Kidney capillary endothelial cell (primary cell): ENCODE data around the gene TRIM32.

Experiments used
- DNase-seq: peaks from one replicate; pipeline ENCODE4 v3.0.0-alpha.2; 2018; ENCODE audit warnings: low spot score

The TRIM32 gene, protein sequence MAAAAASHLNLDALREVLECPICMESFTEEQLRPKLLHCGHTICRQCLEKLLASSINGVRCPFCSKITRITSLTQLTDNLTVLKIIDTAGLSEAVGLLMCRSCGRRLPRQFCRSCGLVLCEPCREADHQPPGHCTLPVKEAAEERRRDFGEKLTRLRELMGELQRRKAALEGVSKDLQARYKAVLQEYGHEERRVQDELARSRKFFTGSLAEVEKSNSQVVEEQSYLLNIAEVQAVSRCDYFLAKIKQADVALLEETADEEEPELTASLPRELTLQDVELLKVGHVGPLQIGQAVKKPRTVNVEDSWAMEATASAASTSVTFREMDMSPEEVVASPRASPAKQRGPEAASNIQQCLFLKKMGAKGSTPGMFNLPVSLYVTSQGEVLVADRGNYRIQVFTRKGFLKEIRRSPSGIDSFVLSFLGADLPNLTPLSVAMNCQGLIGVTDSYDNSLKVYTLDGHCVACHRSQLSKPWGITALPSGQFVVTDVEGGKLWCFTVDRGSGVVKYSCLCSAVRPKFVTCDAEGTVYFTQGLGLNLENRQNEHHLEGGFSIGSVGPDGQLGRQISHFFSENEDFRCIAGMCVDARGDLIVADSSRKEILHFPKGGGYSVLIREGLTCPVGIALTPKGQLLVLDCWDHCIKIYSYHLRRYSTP

DNA sequence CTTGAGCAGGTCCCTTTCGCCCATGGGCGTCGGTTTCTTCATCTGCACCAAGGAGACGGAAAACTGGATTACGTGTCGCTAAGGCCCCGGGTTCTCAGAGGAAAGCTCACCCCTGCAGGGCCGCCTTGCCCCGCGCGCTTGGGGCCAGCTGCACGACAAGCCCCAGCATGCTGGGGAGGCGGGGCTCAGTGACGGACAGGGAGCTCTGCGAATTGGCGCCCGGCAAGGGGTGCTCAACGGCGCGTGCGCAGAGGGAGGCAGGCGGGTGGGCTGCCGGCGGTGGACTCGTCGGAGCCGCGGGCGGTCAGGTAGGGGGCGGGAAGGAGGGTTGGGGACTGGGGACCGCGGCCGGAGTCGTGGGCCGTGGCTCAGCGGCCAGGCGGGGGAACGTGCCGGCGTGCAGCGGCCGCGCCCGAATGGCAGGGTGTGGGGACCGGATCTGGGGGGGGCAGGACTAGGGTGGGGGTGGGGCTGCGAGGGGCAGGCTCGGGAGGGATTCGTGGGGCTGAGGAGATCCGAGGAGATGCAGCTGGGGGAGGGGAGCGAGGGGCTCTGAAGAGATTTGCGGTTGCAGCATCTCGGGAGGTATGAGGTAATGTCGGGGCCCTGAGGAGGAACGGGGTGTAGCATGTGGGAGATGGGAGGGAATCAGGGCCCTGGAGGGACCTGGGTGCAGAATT, at the start of gene TRIM32:
TRIM32 (plus strand) TSS at position 232 of the 680 bp plus-strand sequence. CDS start 10,438 bp downstream, outside the sequence.
- peak; percentile 78 for DNase-seq

DNA sequence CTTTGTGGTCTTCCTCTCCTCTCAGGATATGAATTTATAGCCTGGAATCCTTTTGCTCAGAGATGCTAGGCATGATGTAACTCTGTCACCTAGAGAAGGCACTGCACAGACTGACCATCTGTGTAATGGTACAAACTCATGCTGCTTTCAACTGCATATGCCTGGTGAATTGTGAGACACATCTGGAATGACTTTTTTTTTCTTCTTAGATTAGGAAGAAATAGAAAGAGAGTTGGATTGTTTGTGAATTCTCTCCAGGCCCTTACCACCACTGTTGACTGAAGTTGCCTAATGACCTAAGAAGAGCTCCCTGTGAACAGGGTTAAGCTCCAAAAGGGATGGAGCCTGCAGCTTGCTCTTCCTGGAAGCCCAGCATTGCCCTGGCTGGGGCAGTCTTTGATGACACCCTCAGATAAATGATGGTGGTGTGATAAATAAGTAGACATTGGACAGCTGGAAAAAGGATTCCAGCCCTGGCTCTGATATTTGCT, 47.8 kb upstream of the TRIM32 start:
- DNase-seq, result no peak

DNA sequence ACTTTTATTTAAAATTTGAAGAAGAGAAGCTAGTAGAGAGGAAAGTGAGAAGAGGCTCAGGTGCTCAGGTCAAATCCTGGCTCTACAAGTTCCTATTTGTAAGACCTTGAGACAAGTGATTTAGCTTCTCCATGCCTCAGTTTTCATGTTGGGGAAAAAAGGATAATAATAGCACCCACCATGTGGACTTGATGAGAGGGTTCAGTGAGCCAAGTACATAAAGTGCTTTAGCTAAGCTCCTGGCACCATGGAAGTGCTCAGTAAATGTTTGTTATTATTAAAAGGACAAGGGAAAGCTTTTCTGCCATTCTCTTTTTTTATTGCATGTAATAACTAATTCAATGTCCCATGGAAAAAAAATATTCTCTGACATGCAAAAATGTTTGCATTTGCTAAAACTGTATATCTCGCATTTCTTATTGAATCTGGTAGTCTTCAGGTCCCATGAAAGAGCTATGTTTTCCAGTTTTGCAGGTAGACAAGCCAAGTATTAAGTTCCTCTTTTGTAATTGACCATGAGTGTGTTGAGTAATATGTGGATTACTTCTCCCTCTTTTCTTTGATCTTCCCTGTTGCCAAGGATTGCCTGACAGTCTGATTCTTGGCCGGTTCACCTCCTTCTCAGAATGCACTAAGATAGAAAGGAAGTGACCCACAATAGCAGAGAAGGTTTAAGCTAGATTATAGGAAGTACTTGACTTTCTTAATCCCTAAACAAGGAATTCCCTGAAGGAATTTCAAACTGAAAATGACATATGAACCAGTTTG, 45.6 kb upstream of the TRIM32 start:
- no peak for DNase-seq

DNA sequence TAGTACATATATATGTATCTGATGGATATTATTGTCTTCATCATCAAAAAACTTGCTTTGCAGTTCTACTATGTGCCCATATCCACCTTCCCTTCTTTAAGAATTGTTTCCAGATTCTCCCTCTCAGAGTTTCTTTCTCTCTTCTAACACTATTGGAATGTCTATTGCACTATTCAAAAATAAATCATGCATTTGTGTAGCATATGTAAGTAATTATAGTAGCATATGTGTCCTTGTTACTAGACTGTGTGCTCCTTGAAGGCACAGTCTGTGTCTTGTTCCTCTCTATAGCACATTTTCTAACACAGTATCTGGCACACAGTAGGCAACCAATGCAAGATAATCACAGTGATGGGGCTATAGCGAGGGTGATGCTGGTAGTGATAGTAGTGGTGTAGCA, 43.4 kb upstream of the TRIM32 start:
- no peak for DNase-seq

DNA sequence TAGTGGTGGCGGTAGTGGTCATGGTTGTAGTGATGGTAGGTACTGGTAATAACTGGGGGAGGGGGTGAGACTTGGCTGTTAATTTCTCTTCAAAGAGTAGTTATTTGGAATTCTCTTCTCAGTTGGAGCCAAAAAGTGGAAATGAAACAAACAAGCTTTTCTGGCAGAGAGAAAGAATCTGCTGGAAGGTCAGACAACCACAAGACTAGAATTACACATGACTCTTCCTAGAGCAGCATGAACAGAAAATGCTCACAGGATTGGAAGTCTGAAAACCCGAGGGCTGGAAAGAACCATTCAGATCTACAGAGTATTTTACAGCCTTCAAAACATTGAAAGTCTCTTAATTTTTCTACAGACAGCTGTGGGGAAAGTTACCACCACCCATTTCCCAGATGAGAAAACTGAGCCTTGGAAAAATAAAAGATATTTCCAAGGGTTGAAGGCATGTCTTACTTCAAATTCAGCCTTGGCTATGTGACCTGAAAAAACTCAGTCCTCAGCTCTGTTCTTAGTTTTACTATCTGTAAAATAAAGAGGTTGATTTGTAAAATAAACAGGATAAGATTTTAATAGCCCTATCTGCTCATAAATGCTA, 42.9 kb upstream of the TRIM32 start:
- DNase-seq, result no peak

DNA sequence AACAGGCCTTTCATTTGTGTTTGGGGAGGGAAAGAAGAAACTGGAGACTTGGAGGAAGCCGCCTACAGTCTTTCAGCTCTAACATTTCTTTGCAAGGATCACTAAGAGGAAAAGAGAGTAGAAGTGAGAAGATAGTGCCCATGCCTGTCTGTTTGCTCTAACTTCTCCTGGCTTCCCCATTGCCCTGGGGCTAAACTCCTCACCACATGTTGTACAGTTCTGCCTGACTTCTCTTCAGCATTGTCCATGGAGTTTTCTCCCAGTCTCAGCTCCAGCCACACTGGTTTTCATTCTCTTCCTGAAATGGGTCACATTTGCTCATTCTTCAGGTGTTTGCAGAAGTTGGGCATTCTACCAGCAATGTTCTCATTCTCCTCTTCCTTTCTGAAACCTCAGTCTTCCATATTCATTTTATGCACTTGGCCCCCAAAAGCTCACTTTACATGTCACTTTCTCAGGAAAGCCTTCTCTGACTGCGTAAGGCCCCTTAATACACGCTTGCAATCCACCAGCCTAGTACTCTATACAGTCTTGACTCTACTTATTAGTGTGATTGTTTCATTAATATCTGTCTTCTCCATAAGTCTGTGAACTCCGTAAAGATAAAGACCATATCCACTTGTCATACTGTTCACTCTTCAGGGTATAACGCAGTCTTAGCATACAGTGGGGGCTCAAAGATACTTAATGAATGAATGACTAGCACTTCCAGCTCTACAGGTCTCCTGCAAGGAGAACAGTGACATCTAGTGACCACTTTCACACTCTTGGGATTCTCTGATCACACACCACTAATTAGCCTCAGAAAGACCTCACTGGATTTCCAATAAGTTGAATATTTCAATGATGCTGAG, 40.2 kb upstream of the TRIM32 start:
- DNase-seq, result peak; percentile 34

DNA sequence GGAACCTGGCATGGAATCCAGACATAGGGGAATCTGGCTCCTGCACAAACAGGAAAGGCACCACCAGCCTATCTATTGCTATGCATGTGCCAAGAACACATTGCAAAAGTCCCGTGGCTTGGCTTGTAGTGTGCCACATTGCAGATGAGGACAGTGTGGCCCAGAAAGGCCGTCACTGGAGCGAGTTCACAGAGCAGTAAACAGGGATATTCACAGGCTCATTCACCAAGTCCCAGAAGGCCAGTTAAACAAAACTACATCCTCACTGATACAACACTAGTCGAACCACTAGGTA, 39.6 kb upstream of the TRIM32 start:
- DNase-seq, result no peak

DNA sequence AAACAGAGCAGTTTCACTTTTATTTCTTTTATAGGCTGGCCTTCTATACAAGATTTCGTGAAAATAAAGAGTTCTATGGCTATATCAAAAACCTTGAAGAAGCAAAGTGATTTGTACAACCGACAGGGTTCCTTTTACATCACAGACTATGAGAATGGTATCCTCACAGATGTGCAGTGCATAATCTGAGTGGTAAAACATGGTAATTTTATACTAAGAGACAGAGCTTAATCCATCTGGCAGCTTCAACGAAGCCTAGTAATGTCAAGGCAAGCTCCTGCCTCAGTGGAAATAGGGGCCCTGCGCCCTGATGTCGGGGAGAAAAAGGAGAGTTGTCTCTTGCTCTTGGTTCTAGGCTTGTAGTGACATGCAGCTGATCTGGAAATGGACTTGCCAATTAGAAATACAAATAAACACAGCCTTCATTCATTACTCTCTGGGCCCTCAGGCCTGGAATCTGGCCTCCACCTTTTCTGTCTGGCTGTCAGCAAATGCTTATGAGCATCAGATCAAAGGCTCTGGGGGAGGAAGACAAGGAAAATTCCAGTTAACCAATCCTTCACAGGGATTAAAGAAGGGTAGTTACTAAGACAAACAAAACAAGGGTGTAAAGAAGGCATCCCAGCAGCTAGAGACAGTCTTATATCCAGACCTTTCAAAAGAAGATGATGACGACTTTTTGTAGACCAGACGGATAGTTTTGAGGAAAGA, 33.6 kb upstream of the TRIM32 start:
- DNase-seq, result no peak

DNA sequence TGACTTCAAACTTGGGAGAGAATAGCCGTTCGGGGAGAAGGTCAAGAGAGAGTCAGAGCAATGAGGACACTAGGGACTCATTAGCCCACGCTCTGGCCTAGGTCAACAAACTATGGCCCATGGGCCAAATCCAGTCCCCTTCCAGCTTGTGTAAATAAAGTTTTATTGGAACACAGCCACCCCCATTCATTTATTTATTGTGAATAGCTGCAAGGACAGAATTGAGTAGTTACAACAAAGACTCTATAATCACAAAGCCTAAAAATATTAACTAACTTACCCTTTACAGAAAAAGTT, 33.1 kb upstream of the TRIM32 start:
- no peak for DNase-seq

DNA sequence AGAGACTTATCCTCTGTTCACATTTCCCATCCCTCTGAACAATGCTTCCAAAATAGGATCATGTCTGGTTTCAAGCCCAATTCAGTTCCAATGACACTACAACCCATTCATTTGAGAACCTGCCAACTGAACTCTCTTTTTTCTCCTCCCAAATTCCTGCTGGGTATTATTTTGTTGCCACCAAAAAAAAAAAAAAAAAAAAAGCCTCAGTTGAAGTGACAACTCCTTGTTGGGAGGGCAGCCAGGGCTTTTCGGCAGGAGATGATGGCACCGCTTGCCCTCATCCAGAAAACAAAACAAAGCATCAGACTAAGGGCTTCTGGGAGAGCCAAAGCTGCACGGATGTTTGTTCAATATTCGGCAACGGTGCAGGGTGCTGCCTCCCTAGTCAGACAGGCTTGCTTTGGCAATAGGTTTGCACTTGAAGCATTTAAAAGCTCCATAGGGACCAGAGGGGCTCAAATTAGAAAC, 30.6 kb upstream of the TRIM32 start:
- no peak for DNase-seq

DNA sequence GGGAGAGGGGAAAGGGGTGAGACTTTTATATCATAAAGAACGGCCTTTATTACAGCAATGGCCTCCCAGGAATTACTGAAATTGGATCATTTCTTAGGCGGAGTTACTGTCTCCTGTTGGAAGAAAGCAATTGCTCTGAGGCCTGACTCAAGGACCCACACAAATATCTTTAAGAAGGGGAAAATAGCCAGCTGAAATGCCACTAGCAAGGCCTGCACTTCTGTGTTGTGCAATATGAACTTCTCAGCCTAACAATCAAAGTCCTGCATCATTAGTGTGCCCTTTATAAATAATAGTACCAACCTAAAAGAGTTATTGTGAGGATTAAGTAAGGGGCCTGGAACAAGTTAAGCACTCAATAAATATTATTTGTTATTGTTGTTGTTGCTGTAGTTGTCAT, 30.1 kb upstream of the TRIM32 start:
- no peak for DNase-seq

DNA sequence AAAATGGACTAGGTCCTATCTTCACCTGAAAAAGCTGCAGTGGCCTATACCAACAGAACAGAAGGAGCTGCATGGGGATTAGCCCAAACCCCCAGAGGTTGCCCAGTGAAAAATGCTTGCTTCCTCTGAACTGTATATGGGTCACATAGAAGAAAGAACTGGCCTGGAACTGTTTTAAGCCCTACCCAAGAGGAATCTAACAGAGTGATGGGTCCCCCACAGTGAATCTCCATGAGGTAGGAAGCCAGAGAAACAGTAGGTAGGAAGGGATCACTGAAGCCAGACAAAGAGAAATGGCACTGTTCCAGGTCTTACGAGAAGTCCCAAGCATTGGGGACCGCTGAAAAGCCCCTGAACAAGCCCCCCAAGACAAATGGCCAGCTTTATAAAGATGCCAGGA, 28.8 kb upstream of the TRIM32 start:
- no peak for DNase-seq

DNA sequence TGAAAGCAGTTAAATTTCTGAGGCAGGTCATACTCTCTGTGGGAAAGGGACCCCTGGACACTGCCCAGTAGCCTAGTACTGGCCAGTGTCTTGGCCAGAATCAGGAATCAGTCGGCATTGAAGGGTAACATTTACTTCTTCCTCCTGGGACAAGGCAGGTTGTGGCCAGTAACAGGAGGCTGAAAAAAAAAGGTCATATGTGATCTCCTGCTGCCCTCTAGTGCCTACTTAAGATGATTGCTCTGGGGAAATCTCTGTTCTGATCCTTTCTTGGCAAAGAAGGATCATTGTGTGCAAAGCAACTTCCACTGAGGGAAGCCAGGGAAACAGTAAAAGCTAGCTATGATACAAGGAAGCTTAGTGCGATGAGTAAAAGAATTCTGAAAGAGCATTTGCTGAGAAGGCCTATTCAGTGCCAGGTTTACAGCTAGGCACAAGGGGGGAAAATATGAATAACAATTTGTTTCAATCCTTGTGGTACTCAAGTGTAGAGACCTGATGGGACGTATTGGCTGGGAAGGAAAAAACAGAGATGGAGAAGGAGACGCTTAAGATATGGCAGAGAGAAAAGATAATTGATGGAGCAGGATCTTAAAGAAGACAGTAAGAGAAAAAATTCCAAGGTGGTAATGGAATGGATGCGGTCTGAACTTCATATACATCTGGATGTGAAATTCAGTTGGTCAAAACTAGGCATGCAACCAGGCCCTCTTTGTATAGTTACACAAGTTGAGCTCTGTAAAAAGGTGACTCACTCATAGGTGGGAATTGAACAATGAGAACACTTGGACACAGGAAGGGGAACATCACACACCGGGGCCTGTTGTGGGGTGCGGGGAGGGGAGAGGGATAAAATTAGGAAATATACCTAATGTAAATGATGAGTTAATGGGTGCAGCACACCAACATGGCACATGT, 25.8 kb upstream of the TRIM32 start:
- DNase-seq, result peak; percentile 64

DNA sequence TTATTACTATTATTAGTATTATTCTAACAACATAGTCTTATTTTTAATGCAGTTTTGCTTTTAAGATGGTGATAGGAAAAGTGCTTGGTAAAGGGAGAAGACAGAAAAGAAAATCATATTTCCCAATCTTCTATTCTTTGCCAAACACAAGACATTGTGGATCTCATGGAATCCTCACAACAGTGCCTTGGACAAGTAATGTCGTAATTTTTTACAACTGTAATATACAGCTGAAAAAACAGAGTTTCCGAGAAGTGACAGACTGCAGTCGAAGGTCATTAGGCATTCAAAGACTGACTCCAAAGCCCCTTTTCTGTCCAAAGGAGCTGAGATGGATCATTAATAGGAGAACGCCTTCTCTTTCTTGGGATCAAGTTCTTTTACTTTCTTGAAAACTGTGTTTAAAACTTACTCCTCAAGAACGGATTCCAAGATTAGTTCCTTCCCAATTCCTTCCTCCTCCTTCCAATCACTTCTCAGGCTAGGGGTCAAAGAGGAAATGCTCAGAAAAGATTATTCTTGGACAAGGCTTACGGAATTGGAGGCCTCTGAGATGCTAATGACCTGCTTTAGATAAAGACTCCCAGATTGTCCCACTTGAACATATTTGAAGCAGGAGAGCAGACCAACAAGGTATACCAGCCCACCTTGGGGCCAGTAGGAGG, 24.3 kb upstream of the TRIM32 start:
- DNase-seq, result no peak

DNA sequence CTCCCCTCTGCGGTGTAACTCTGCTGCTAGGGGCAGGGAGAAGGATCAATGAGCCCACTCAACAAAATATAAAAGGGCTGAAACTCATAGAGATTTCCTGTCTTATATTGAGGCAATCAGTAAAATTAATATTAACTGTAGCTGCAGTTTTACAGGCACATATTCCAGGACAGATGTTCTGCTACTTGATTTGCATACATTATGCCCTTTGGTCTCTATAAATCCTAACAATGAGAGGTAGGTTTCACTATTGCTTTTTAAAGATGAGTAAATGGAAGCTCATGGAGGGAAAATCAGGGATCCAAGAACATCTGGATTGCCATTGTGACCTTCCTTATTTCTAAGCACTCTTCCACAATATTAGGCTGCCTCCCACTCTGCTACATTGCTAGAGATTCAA, 23.5 kb upstream of the TRIM32 start:
- no peak for DNase-seq

DNA sequence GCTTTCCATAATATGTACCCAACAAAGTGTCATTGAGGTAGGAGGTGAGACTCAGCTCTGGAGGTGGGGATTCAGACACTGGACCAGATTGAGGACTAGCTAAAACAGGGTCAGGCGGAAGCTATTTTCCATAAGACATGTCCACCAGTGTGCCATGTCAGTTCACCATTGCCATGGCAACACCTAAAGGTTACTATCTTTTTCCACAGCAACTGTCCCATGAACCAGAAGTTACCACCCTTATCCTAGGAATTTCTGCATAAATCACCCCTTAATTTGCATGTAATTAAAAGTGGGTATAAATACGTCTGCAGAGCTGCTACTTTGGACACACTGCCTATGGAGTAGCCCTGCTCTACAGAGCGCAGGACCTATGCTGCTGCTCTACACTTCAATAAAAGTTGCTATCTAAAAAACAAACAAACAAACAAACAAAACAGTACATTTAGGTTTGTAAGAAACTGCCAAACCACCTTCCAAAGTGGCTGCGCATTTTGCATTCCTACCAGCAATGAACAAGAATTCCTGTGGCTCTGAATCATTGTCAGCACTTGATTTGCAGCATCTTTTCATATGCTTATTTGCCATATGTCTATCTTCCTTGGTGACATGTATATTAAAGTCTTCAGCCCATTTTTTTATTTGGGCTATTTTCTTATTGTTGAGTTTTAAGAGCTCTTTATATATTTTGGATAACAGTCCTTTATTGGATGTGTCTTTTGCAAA, 18.0 kb upstream of the TRIM32 start:
- no peak for DNase-seq

DNA sequence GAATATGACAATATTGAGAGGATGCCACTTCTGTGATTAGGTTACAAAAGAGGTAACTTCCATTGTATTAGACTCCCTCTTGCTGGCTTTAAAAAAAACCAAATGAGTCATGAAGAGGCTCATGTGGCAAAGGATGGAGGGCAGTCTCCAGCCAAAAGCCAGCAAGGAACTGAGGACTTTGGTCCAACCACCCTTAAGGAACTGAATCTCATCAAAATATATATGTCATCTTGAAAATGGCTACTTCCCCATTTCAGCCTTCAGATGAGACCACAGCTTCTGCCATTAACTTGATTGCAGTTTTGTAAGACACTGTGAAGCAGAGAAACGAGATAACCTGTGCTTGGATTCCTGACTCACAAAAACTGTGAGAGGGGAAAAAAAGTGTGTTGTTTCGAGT, 15.5 kb upstream of the TRIM32 start:
- no peak for DNase-seq

DNA sequence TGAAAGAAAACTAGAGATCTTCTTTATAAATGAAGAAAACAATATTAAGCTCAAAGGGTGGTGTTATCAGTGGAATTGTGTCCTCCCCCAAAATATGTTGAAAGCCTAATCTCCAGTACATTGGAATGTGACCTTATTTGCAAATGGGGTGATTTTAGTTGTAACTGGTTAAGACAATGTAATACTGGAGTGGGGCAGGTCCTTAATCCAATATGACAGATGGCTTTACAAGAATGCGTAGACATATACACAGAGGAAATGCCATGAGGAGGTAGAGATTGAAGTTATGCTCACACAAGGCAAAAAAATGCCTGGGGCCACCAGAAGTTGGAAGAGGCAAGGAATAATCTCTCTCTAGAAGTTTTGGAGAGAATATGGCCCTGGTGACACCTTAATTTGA, 13.7 kb upstream of the TRIM32 start:
- DNase-seq, result no peak
